ENCODE results near the gene GBGT1. TPM values are rescaled to one million over a fixed set of nuclear protein-coding genes. Genes with fewer than 3 reads are reported as not detected.

The GBGT1 gene
- total RNA-seq, 1 donor: 5.6 TPM

GRCh38 chr9:133133681-133134387 is 29.9 kb downstream of the GBGT1 start:
- H3K4me1 ChIP-seq (ENCODE audit: insufficient read depth, low read length): peaks cover 64% of the 10 kb centered on the region
- H3K27me3 ChIP-seq (ENCODE audit: insufficient read depth, low read length): no peaks in the 10 kb centered on the region
- H3K4me3 ChIP-seq (ENCODE audit: low read length): no peak overlapping the region
- H3K9me3 ChIP-seq (ENCODE audit: low read depth, low read length): no peaks in the 10 kb centered on the region

- Histone ChIP-seq H3K9me3 (ENCODE audit: low read depth, low read length) (no peaks in the 10 kb centered on the region), H3K27me3 (ENCODE audit: insufficient read depth, low read length) (no peaks in the 10 kb centered on the region), H3K4me1 (ENCODE audit: insufficient read depth, low read length) (peaks cover 74% of the 10 kb centered on the region), H3K4me3 (ENCODE audit: low read length) (no peak overlapping the region)
Observed at GRCh38 chr9:133132174-133132573, 31.5 kb downstream of the GBGT1 start.

- H3K4me3 ChIP-seq (ENCODE audit: low read length): no peak overlapping the region
- H3K27me3 ChIP-seq (ENCODE audit: insufficient read depth, low read length): no peaks in the 10 kb centered on the region
- H3K9me3 ChIP-seq (ENCODE audit: low read depth, low read length): no peaks in the 10 kb centered on the region
- peaks cover 81% of the 10 kb centered on the region for H3K4me1 ChIP-seq (ENCODE audit: insufficient read depth, low read length)
Observed at GRCh38 chr9:133131506-133131905, 32.2 kb downstream of the GBGT1 start.

- Histone ChIP-seq H3K4me1 (ENCODE audit: insufficient read depth, low read length) (peaks cover 84% of the 10 kb centered on the region), H3K9me3 (ENCODE audit: low read depth, low read length) (no peaks in the 10 kb centered on the region), H3K4me3 (ENCODE audit: low read length) (peak overlapping the region; percentile 42), H3K27me3 (ENCODE audit: insufficient read depth, low read length) (no peaks in the 10 kb centered on the region)
Observed at GRCh38 chr9:133130685-133131244, 32.9 kb downstream of the GBGT1 start.

- peaks cover 84% of the 10 kb centered on the region for H3K4me1 ChIP-seq (ENCODE audit: insufficient read depth, low read length)
- H3K4me3 ChIP-seq (ENCODE audit: low read length): peak overlapping the region; percentile 15
- H3K27me3 ChIP-seq (ENCODE audit: insufficient read depth, low read length): no peaks in the 10 kb centered on the region
- no peaks in the 10 kb centered on the region for H3K9me3 ChIP-seq (ENCODE audit: low read depth, low read length)
Observed at GRCh38 chr9:133129001-133129795, 34.5 kb downstream of the GBGT1 start.

- Histone ChIP-seq H3K9me3 (ENCODE audit: low read depth, low read length) (no peaks in the 10 kb centered on the region), H3K4me3 (ENCODE audit: low read length) (no peak overlapping the region), H3K27me3 (ENCODE audit: insufficient read depth, low read length) (no peaks in the 10 kb centered on the region), H3K4me1 (ENCODE audit: insufficient read depth, low read length) (peaks cover 82% of the 10 kb centered on the region)
Observed at GRCh38 chr9:133128152-133128551, 35.6 kb downstream of the GBGT1 start.

- Histone ChIP-seq H3K4me1 (ENCODE audit: insufficient read depth, low read length) (peaks cover 82% of the 10 kb centered on the region), H3K27me3 (ENCODE audit: insufficient read depth, low read length) (no peaks in the 10 kb centered on the region), H3K4me3 (ENCODE audit: low read length) (no peak overlapping the region)
Observed at GRCh38 chr9:133127340-133127981, 36.3 kb downstream of the GBGT1 start.

GRCh38 chr9:133126697-133127339 is 36.9 kb downstream of the GBGT1 start:
- peaks cover 82% of the 10 kb centered on the region for H3K4me1 ChIP-seq (ENCODE audit: insufficient read depth, low read length)
- H3K4me3 ChIP-seq (ENCODE audit: low read length): no peak overlapping the region
- H3K27me3 ChIP-seq (ENCODE audit: insufficient read depth, low read length): no peaks in the 10 kb centered on the region
- no peaks in the 10 kb centered on the region for H3K9me3 ChIP-seq (ENCODE audit: low read depth, low read length)

More at GRCh38 chr9:133127340-133127981, 36.3 kb downstream of the GBGT1 start:
- no peaks in the 10 kb centered on the region for H3K9me3 ChIP-seq (ENCODE audit: low read depth, low read length)

- H3K4me3 ChIP-seq (ENCODE audit: low read length): no peak overlapping the region
- no peaks in the 10 kb centered on the region for H3K27me3 ChIP-seq (ENCODE audit: insufficient read depth, low read length)
- H3K9me3 ChIP-seq (ENCODE audit: low read depth, low read length): no peaks in the 10 kb centered on the region
- H3K4me1 ChIP-seq (ENCODE audit: insufficient read depth, low read length): peaks cover 81% of the 10 kb centered on the region
Observed at GRCh38 chr9:133125941-133126696, 37.6 kb downstream of the GBGT1 start.

GRCh38 chr9:133124907-133125275 is 38.8 kb downstream of the GBGT1 start:
- no peak overlapping the region for H3K4me3 ChIP-seq (ENCODE audit: low read length)
- H3K9me3 ChIP-seq (ENCODE audit: low read depth, low read length): no peaks in the 10 kb centered on the region
- peaks cover 90% of the 10 kb centered on the region for H3K4me1 ChIP-seq (ENCODE audit: insufficient read depth, low read length)
- no peaks in the 10 kb centered on the region for H3K27me3 ChIP-seq (ENCODE audit: insufficient read depth, low read length)

GRCh38 chr9:133124123-133124906 is 39.4 kb downstream of the GBGT1 start:
- no peak overlapping the region for H3K4me3 ChIP-seq (ENCODE audit: low read length)
- peaks cover 94% of the 10 kb centered on the region for H3K4me1 ChIP-seq (ENCODE audit: insufficient read depth, low read length)
- H3K9me3 ChIP-seq (ENCODE audit: low read depth, low read length): no peaks in the 10 kb centered on the region
- H3K27me3 ChIP-seq (ENCODE audit: insufficient read depth, low read length): no peaks in the 10 kb centered on the region

- Histone ChIP-seq H3K4me1 (ENCODE audit: insufficient read depth, low read length) (peaks cover 94% of the 10 kb centered on the region), H3K4me3 (ENCODE audit: low read length) (no peak overlapping the region)
Observed at GRCh38 chr9:133122935-133123611, 40.6 kb downstream of the GBGT1 start.

GRCh38 chr9:133122605-133122934 is 41.1 kb downstream of the GBGT1 start:
- Histone ChIP-seq H3K27me3 (ENCODE audit: insufficient read depth, low read length) (no peaks in the 10 kb centered on the region), H3K9me3 (ENCODE audit: low read depth, low read length) (no peaks in the 10 kb centered on the region), H3K4me3 (ENCODE audit: low read length) (no peak overlapping the region), H3K4me1 (ENCODE audit: insufficient read depth, low read length) (peaks cover 94% of the 10 kb centered on the region)

More at GRCh38 chr9:133122935-133123611, 40.6 kb downstream of the GBGT1 start:
- Histone ChIP-seq H3K27me3 (ENCODE audit: insufficient read depth, low read length) (no peaks in the 10 kb centered on the region), H3K9me3 (ENCODE audit: low read depth, low read length) (no peaks in the 10 kb centered on the region)

Data from mononuclear cell (primary cell).